Measurements from ENCODE around the gene FAIM. TPM values are rescaled to one million over a fixed set of nuclear protein-coding genes. Genes with fewer than 3 reads are reported as not detected.
"Not testable (repeated sequence)": the region's sequence is repeated elsewhere in the genome, so short reads cannot be mapped to it uniquely, and the experiment has no call there.

The FAIM gene
- total and polyA plus RNA-seq, 2 donors = 25.1 to 42.2 TPM

DNA sequence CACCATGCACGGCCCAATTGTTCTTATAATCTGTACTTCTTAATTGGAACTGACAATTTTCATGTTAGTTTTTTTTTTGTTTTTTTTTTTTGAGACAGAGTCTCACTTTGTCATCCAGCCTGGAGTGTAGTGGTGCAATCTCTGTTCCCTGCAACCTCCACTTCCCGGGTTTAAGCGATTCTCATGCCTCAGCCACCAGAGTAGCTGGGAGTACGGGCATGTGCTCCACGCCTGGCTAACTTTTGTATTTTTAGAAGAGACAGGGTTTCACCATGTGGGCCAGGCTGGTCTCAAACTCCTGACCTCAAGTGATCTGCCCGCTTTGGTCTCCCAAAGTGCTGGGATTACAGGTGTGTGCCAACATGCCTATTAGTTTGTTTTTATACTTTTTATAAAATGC, 72.4 kb downstream of the FAIM start:
- 95% methylated on average over 6 of the region's 6 CpGs for WGBS
- peaks cover 12 to 27% of the 10 kb centered on the region in 2 donors for H3K36me3 ChIP-seq (ENCODE audit: control insufficient read depth in 2 of 2, insufficient read depth in 2 of 2, low read length in 1 of 2)
- H3K27ac ChIP-seq (ENCODE audit: low read depth in 1 of 2, low read length in 1 of 2); DNase-seq (ENCODE audit: low read depth in 6 of 9, low spot score in 9 of 9); H3K27me3 ChIP-seq (ENCODE audit: control insufficient read depth in 2 of 2, insufficient read depth in 1 of 2, low read length in 1 of 2); H3K9me3 ChIP-seq (ENCODE audit: control insufficient read depth in 2 of 2, insufficient read depth in 1 of 2, low read length in 1 of 2); H3K4me3 ChIP-seq (ENCODE audit: low read length in 2 of 2); H3K4me1 ChIP-seq (ENCODE audit: control insufficient read depth in 2 of 2, insufficient read depth in 2 of 2, low read length in 2 of 2): not testable (repeated sequence)

DNA sequence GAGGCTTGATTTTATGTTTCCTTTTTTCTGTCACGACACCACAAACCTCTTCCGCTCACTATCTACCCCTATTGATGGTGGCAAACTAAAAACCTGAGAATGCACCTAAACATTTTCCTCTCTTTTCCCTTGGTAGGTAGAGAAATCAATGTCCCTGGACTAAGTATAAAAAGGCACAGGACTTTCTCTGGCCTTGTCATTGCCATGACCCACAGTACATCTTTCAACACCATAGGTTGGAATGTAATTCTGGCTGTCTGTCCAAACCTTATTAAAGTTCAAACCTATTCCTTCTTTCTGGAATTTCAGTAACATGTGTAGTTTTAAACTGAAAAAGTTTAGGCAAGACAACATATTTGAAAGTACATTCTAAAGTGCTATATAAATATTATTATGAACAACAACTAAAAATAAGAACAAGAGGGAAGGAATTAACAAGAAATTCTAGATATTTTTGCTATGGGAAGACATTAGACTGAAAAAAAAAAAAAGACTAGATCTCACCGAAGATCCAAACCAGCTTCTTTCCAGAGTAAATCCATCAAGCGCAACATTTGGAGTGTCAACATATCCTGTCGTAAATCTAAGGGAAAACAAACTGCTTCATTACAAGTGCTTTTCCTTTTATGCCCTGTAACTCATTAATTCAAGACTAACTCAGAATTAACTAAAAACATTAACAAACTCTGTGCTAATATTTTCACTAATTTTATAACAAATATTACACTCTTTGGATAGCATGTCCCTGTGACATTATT, 73.1 kb downstream of the FAIM start:
- no peaks in the 10 kb centered on the region for H3K27me3 ChIP-seq (ENCODE audit: control insufficient read depth in 2 of 2, insufficient read depth in 1 of 2, low read length in 1 of 2)
- H3K9me3 ChIP-seq (ENCODE audit: control insufficient read depth in 2 of 2, insufficient read depth in 1 of 2, low read length in 1 of 2) = peaks cover 0 to 5% of the 10 kb centered on the region in 2 donors
- DNase-seq (ENCODE audit: low read depth in 6 of 9, low spot score in 9 of 9) = no peak
- no peak overlapping the region for H3K4me3 ChIP-seq (ENCODE audit: low read length in 2 of 2)
- no peaks in the 10 kb centered on the region for H3K4me1 ChIP-seq (ENCODE audit: control insufficient read depth in 2 of 2, insufficient read depth in 2 of 2, low read length in 2 of 2)
- WGBS = 84% methylated on average over 5 of the region's 5 CpGs
- no peak overlapping the region for H3K27ac ChIP-seq (ENCODE audit: low read depth in 1 of 2, low read length in 1 of 2)
- peaks cover 12 to 25% of the 10 kb centered on the region in 2 donors for H3K36me3 ChIP-seq (ENCODE audit: control insufficient read depth in 2 of 2, insufficient read depth in 2 of 2, low read length in 1 of 2)

DNA sequence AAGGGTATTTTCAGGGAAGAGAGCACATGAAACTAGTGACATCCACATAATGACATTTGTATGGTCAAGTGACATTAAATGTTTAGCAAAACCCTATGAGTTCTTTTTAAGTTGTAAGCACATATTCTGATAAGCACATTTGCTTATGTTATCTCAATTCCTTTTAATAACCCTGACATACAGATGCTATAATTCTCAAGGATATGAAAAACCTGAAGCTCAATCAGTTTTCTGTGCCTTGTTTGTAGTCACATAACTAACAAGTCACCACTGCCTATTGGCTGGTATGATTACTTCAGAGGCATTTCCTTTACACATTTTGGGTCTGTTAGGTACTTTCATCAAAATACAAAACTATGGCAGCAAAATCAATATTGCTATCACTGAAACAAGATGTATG, 74.1 kb downstream of the FAIM start:
- Histone ChIP-seq H3K36me3 (ENCODE audit: control insufficient read depth in 2 of 2, insufficient read depth in 2 of 2, low read length in 1 of 2) (peaks cover 8 to 19% of the 10 kb centered on the region in 2 donors), H3K9me3 (ENCODE audit: control insufficient read depth in 2 of 2, insufficient read depth in 1 of 2, low read length in 1 of 2) (no peaks in the 10 kb centered on the region), H3K27ac (ENCODE audit: low read depth in 1 of 2, low read length in 1 of 2) (no peak overlapping the region), H3K4me1 (ENCODE audit: control insufficient read depth in 2 of 2, insufficient read depth in 2 of 2, low read length in 2 of 2) (peaks cover 0 to 3% of the 10 kb centered on the region in 2 donors), H3K27me3 (ENCODE audit: control insufficient read depth in 2 of 2, insufficient read depth in 1 of 2, low read length in 1 of 2) (no peaks in the 10 kb centered on the region), H3K4me3 (ENCODE audit: low read length in 2 of 2) (no peak overlapping the region)
- no peak for DNase-seq (ENCODE audit: low read depth in 6 of 9, low spot score in 9 of 9)

Other genes starting within 250 kb of the FAIM start
- 0.09 TPM for gene ESYT3, start 174.2 kb upstream of the FAIM start, total RNA-seq
- gene ESYT3, start 174.2 kb upstream of the FAIM start, polyA plus RNA-seq = 0.27 TPM
- 70.0 TPM for gene CEP70, start 14.5 kb upstream of the FAIM start, total RNA-seq
- 21.6 TPM for gene CEP70, start 14.5 kb upstream of the FAIM start, polyA plus RNA-seq
- gene PIK3CB, start 226.2 kb downstream of the FAIM start, total RNA-seq = 11.7 TPM
- gene PIK3CB, start 226.2 kb downstream of the FAIM start, polyA plus RNA-seq = 20.2 TPM